GM19467 (cell line): ENCODE data around the gene PICALM.

Experiments used
- ATAC-seq: cut with Tn5 transposase; IDR thresholded peaks from one replicate; pipeline ENCODE4 v1.9.1; 2021; ENCODE audit warnings: mild to moderate bottlenecking, moderate library complexity; ENCODE audit not compliant: unreplicated experiment

Gene PICALM

DNA sequence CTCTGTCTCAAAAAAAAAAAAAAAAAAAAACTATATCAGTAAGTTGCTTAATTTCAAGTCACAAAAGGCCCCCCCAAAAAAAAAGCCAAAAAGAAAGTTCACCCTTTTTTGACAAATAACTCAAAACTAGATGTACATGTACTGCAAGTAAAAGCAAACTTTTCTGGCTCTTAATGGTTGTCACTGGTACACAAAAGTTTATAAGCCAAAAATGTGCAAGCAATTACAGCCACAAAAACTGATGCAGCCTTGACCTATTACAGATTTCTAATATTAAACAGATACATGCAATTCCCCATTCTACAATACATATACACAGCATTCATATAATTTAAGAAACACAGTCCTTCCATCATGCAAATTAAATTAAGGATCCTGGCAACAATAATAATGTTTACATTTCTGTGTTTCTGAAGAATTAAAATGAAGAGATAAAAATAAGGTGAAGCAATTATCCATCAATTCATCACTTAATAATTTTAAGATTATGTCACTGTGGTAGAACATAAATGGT is 18.6 kb downstream of the PICALM start:
- ATAC-seq, result no peak

DNA sequence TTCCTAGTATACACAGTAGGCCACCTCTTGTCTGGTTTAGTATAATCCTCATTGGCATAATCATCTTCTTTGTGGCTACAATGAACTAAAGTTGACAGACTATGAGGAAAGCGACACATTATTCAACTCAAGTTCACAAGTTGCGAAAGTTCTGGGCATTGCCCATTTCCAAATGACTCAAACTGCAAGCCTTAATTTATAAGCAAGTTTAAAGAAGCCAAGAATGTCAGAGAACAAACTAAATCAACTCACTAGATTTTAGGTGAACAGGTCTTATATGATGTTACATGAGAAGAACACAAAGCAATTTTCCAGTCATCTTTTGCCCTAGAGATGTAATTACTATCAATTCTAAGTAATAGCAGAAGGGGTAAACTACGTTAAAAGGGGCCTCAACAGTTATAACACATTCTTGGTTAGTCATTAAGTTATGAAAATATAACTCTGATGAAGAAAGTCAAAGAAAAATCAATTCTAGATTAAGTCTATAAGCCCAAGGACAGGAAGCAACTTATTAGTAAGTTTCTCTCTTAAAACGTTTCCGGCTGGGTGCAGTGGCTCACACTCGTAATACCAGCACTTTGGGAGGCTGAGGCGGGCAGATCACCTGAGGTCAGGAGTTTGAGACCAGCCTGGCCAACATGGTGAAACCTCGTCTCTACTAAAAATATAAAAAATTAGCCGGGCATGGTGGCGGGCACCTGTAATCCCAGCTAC is 21.5 kb downstream of the PICALM start:
- peak; percentile 50 for ATAC-seq

DNA sequence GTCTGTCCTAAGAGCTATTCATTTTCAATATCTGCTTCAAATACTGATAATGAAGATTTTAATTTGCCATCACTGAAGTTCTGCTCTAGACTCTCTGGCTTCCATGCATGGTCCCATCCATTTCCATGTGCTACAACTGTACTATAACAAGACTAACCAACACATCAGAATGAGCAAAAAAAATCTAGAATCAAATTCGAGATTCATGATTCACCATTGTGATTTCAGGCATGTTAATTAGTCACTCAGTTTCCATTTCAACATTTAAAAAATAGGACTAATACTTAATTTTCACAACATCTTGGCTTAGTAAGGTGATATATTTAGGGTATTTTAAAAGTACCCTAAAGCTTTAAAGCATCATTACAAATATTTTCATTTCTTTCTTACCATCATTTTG is 22.8 kb downstream of the PICALM start:
- ATAC-seq, result no peak

DNA sequence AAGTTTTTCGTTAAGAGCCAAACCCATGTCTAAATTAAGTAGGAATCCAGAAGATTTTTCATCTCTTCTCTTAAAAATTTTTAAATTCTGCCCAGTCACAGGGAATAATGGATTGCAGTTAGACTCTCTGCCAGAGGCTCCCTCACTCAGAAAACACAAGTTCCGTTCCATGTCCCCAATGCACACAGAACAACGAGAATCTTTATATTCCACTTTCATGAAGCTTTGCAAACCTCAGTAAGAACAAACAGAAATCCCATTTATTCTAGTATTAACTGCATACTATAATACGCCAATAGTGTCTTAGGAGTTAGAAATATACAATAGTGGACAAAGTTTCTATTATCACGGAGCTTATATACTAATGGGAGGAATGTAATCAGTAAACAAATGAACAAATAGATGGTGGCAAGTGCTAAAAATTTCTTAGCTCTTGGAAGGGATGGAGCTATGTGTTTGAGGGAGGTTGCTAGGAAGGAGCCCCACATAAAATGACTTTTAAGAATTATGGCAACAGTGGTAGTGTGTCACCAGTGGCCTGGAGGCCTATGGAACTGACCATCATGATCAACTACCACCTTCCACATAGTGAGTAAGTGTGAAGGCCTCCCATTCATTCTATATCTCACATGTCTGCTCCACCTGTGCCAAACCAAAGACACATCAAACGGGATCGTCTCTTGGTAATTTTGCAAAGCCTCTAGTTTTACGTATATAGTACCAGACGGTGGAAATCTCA is 24.9 kb downstream of the PICALM start:
- ATAC-seq, result no peak

DNA sequence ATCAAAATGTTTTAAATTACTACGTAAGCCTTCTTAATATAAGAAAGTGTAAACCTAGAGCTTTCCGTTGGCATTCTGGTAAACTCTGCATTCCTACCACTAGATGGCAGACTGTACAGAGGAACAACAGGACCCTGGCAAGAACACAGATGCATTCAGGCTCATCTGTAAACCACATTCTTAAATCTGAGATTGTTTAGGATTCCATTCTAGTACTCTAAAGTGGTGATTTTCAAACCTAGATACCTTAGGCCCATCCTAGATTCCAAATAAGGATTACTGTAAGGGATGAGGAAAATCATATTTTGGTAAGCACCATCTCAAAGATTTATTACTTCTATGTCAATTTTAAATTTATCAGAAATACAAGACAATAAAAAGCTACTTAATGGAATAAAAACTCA is 26.9 kb downstream of the PICALM start:
- peak; percentile 56 for ATAC-seq

DNA sequence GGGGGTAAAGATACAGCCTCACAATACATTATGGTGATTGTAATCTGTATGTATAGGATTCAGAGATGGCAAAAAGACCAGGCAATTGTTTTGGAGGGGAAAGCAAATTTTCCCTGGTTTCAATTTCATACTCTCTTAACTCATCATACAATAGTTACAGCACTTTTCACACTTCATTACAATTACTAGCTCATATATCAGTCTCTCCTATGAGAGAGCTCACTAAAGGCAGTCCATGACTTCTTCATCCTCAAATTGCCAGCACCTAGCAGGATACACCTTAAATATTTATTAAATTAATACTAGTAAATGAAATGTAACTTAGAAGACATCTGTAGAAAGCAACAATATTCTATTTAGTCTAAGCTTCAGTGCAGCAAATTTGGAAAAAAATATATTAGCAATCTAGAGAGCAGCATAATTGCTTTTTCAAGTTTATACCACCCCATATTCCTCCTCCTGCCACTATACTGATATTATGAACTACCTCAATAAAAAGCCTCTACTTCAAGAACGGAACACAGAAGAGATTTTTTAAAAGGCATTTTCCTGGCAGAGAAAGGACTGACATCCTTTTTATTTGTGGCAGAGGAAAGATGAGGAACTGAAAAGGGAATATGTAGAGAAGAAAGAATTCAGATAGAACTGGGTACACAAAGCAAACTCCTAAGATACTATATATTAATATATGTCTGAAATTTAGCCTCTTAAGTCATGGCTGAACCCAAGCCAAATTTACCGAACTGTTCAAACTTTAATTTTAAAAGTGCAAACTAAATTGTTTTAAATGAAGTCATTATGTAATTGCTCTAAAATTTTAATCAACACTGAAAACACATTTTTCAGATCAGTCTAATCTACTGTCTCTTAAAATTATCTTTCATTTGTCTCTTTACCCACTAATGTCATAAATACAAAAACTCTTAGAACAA is 27.7 kb downstream of the PICALM start:
- no peak for ATAC-seq

DNA sequence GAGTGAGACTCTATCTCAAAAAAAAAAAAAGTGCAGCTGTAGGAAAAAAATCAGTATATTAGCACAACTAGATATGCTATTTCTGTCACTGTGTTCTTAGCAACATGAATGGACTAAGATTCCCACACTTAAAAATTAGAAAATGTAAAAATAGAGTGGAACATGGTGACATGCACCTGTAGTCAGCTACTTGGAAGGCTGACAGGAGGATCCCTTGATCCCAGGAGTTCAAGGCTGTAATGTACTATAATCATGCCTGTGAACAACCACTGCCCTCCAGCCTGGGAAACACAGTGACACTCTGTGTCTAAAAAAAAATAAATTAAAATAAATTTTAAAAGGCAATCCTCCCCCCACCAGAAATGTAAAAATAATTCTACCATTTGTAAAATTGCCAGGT is 29.8 kb downstream of the PICALM start:
- ATAC-seq, result no peak

DNA sequence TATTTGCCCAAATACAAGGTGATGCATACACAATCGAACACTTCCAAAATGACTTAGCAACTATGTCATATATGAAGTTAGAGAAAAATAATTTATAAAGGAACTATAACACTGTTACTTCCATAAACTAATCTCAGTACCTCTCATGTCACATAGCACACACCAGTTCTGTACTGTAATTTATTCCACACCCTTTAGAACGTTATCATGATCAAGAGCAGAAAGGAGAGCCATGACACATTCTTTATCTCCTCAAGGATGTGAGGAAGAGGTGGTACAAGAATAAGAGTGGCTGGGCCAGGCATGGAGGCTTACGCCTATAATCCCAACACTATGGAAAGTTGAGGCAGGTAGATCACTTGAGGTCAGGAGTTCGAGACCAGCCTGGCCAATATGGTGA is 31.1 kb downstream of the PICALM start:
- ATAC-seq, result no peak

DNA sequence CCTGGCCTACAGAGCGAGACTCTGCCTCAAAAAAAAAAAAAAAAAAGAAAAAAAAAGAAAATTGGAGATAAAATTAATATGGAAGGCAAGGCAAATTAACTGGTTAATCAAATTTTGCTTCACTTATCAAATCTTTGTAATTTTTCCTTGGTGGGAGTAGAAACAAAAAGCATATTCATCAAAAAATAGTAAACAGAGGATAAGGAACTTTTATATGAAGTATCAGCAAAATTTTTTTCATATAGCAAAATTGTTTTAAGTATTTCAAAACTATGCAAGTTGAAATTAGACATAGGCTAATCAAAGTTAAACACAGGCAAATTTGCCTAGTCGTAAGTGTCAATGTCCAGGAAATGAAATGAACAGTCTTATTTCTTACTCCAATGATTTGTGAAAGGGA is 33.0 kb downstream of the PICALM start:
- ATAC-seq, result no peak

DNA sequence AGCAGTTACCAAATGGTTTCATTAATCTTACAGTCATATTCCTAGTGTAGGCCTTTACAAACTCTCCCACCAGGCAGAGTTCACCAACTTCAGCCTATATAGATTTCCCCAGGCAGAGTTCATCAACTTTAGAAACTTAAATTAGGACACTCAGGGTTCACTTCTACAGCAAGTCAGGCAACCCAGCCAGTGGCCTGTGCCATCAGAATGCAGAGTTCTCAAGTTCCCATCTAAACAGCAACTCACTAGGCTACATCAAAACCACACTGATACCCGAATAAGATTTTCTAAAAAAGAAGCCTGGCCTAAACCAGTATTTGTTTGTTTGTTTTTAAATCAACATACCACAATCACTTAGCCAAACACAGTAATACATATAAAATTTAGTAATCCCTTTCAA is 33.7 kb downstream of the PICALM start:
- ATAC-seq, result no peak

DNA sequence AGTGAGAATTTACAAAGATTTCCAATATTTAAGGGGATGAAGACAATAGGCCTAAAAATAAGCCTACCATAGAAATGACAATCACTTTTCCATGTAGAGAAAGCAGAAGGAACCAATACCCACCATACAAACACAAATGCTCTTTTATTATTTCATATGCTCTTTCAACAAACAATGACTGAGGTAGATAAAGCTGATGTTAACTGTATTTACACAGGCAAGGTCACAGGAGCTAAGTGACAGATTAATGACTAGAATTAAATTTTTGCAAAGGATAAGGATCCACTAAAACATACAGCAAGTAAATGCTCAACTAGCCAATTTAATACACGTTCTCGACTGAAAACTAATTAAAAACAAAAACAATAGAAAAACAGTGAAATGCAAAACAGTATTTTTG is 34.2 kb downstream of the PICALM start:
- no peak for ATAC-seq

DNA sequence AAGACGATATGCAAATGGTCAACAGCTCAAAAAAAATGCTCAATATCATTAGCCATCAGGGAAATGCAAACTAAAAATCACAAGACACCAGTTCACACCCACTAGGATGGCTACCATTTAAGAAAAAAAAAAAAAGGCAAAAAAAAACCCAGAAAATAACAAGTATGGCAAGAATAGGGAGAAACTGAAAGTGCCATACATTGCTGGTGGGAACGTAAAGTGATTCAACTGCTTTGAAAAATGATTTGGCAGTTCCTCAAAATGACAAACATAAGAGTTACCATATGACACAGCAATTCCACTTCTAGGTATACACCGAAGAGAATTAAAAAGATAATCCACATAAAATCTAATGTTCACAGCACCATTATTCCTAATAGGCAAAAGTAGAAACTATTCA is 47.5 kb downstream of the PICALM start:
- ATAC-seq, result peak; percentile 54

DNA sequence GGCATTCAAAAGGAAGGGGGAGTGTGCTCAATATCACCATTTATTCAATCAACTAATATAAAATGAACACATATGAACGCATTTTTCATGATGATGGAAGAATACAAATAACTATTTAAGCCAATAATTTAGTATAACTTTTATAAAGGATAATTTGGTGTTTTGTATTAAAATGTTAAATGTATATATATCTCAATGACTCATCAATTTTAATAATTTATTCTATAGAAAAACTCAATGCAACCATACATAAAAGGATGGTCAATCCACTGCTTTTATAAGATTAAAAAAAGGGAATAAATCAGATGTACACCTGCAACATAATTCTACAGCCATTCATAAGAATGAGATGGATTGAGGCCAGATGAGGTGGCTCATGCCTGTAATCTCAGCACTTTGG is 50.6 kb downstream of the PICALM start:
- ATAC-seq, result no peak

DNA sequence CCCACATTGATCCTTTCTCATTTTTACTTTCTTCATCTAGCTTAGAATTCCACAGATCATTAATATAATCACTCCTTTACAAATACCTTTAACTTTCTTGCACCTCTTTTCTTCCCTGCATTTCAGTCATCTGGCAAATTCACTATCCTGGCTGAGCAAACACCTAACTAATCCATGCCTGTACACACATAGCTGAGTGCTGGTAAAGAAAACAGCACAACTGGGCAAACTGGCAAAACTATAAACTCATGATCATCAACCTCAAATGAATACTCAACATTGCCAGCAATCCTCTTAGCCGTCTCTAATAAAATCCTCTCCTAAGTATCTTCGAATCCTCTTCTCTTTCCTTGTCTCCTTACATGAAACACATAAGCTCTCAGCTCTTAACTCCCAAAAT is 52.4 kb downstream of the PICALM start:
- no peak for ATAC-seq

DNA sequence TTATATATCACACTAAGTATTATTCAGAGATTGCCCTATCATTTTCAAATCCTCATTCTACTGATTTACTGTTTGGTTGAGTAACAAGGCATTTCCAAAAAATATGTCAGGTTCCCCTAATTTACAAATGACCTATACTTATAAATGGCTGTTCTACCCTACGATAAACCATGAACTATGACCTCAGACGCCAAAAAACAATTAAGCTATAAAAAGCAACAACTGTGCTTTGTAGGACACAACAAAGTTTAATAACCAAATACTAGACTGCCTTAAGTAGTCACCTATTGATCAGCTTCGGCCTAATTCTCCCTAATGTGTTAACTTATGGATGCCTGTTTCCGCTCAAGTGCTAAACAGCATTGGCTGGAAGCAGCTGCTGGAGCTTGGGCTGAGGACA is 53.2 kb downstream of the PICALM start:
- ATAC-seq, result no peak

DNA sequence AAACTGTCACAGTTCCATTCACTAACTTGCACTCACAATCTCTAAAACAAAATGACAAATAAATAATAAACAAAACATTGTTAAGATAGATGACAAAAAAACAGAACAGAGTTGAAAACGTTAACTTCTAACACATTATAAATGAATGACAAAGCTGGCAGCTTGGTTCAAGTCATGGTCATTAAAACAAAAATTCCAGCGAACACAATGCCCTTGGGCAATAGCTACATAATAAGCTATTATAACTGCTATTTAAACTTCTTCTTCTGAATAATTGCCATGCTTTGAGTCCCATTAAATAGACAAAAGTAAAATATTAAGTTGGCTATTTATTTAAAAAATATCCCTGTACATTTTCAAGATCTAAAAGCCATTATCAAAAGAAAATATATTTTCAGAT is 54.7 kb downstream of the PICALM start:
- no peak for ATAC-seq

DNA sequence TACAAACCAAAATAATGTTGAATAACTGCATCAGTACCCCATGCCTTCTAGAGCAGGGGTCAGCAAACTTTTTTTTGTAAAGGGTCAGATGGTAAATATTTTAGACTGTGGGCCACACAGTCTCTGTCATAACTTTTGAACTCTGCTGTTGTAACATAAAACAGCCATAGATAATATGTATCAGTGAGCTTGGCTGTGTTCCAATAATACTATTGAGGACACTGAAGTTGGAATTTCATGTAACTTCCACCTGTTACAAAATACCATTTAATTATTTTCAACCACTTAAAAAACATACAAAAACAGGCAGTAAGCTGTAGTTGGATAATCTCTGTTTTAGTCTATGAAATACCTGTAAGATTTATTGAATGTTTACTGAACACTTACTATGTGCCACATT is 55.2 kb downstream of the PICALM start:
- no peak for ATAC-seq

DNA sequence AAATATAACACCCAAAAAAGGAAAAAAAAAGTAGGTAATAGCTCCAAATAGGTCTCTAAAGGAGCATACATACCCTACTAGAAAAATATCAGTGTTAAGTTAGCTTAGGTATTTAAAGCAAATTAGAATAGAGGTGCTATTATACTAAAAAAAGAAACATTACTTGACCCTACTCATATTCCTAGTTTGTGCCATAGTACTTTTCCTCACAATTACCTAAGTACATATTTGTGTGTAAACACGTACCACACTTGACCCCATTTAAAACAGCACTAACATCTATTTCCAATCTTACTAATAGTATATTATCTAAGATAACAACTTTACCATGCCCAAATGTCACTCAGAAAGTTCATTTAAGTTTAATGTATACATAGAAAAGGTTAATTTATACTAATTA is 57.7 kb downstream of the PICALM start:
- ATAC-seq, result no peak

DNA sequence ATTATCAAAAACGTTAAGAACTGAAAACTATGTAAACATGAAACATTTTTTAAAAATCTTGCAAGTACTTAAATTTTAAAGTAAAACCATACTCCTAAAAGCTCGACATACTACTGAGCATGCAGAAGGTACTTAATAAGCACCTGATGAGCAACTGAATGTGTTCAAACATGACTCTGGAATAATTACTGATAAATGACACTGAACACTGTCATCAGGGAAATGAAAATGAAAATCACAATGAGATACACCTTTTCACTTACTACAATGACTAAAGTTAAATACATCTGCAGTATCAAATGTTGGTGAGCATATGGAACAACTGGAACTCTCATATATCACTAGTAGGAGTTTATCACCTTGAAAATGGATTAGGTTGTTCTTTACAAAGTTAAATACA is 65.2 kb downstream of the PICALM start:
- no peak for ATAC-seq

DNA sequence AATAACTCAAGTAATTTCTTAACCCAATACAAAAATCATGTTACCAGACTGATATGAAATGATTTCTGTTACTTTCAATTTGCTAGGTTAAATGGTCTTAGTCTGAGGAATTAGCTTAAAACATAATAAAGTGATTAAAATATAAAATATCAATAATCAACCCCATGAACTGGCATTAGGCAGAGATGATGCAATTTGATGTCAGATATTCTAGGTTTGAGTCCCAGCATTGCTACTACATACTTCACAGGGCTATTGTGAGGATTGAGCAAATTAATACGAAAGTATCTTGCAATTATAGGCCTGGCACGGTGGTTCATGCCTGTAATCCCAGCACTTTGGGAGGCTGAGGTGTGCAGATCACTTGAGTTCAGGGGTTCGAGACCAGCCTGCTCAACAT is 66.5 kb downstream of the PICALM start:
- no peak for ATAC-seq

DNA sequence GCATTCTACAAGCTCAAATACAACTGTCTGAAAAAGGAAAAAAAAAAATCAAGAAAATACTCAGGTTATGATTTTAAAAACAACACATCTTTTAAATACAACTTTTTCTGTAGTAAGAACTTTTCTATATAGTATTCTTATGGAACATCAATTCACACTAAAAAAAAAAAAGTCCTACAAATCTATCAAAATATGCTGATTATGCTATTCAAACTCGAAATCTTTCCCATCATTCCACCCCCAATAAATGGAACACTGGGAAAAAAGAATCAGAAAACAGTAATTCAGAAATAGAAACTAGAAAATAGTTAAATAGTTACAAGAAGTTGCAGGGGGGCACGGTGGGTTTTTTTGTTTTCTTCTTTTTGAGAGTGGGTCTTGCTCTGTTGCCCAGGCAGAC is 77.4 kb downstream of the PICALM start:
- ATAC-seq, result no peak
